ENCODE data around the gene TIGD6.
"Not testable (repeated sequence)": the region's sequence is repeated elsewhere in the genome, so short reads cannot be mapped to it uniquely, and the experiment has no call there.

Gene TIGD6

GRCh38 chr5:150000256-150000989, at the start of gene TIGD6, which contains the start of gene HMGXB3:
TSS of gene TIGD6 (minus strand) at chr5:150000654. CDS start at chr5:149996348, 4,306 bp downstream.
TSS of gene HMGXB3 (plus strand) at chr5:150000739. CDS start at chr5:150004853, 4,114 bp downstream.
- DNase-seq, result peak; percentile 57

- no peak for DNase-seq
Observed at GRCh38 chr5:150046031-150046430, 45.6 kb upstream of the TIGD6 start.

- DNase-seq, result no peak
Observed at GRCh38 chr5:150045549-150045948, 45.1 kb upstream of the TIGD6 start.

GRCh38 chr5:150044712-150045111, 44.3 kb upstream of the TIGD6 start:
- no peak for DNase-seq

GRCh38 chr5:150044329-150044681, 43.9 kb upstream of the TIGD6 start:
- DNase-seq, result no peak

- no peak for DNase-seq
Observed at GRCh38 chr5:150043657-150044328, 43.3 kb upstream of the TIGD6 start.

GRCh38 chr5:150042459-150042858, 42.0 kb upstream of the TIGD6 start:
- DNase-seq, result no peak

- no peak for DNase-seq
Observed at GRCh38 chr5:150038547-150038946, 38.1 kb upstream of the TIGD6 start.

GRCh38 chr5:150036513-150036912, 36.1 kb upstream of the TIGD6 start:
- DNase-seq, result no peak

- no peak for DNase-seq
Observed at GRCh38 chr5:150035139-150035895, 34.9 kb upstream of the TIGD6 start.

- DNase-seq, result no peak
Observed at GRCh38 chr5:150034662-150035061, 34.2 kb upstream of the TIGD6 start.

- no peak for DNase-seq
Observed at GRCh38 chr5:150033334-150033733, 32.9 kb upstream of the TIGD6 start.

- DNase-seq, result not testable (repeated sequence)
Observed at GRCh38 chr5:150028047-150028446, 27.6 kb upstream of the TIGD6 start.

GRCh38 chr5:150026682-150027172, 26.3 kb upstream of the TIGD6 start:
- no peak for DNase-seq

- DNase-seq, result no peak
Observed at GRCh38 chr5:150024346-150024984, 24.0 kb upstream of the TIGD6 start.

- DNase-seq, result no peak
Observed at GRCh38 chr5:150023136-150023535, 22.7 kb upstream of the TIGD6 start.

GRCh38 chr5:150022681-150023080, 22.2 kb upstream of the TIGD6 start:
- DNase-seq, result no peak

GRCh38 chr5:150022158-150022531, 21.7 kb upstream of the TIGD6 start:
- no peak for DNase-seq

GRCh38 chr5:150021491-150022157, 21.2 kb upstream of the TIGD6 start:
- no peak for DNase-seq

- no peak for DNase-seq
Observed at GRCh38 chr5:150020249-150020648, 19.8 kb upstream of the TIGD6 start.

GRCh38 chr5:150017226-150018005, 17.0 kb upstream of the TIGD6 start:
- DNase-seq, result no peak

- DNase-seq, result no peak
Observed at GRCh38 chr5:150016537-150016936, 16.1 kb upstream of the TIGD6 start.
